H1 (cell line): ENCODE data around the gene MAFG. TPM values are rescaled to one million over a fixed set of nuclear protein-coding genes. Genes with fewer than 3 reads are reported as not detected.

Source experiments
- CTCF ChIA-PET: fragments of 300-600 bp; sonication (Branson Sonifier 250); formaldehyde crosslinking; loops from one replicate; lab custom pipeline; 2021; ENCODE audit not compliant: partially characterized antibody; lab: Charles Lee
- POLR2A ChIA-PET: fragments of 300-600 bp; sonication (Branson Sonifier 250); formaldehyde crosslinking; loops from one replicate; lab custom pipeline; 2021; ENCODE audit warnings: inconsistent platforms; ENCODE audit not compliant: partially characterized antibody; lab: Charles Lee
- DNase-seq, 2 experiments: peaks; one replicate each; pipeline versions ENCODE4 v3.0.0 to v3.0.0-alpha.2; 2010 to 2022; ENCODE audit warnings: low spot score in 2 of 2, low read depth in 1 of 2, mixed read lengths in 1 of 2
- FAIRE-seq: peaks from 2 replicates; lab custom pipeline; 2011; peaks lifted over from hg19 to GRCh38; lab: Jason Lieb, UNC
- H2AFZ ChIP-seq: 2 replicates; pipeline ENCODE4 v1.8.1; 2012; ENCODE audit warnings: low read length, inconsistent platforms
- H2AK5ac ChIP-seq: 2 replicates; pipeline ENCODE4 v1.6.1; 2013; ENCODE audit warnings: low read depth, low read length
- H2BK120ac ChIP-seq: replicated peaks from 2 replicates; pipeline ENCODE3; 2013; ENCODE audit warnings: low read depth, low read length, inconsistent platforms
- H2BK12ac ChIP-seq: 2 replicates; pipeline ENCODE4 v1.6.1; 2013; ENCODE audit warnings: low read depth, low read length
- H2BK15ac ChIP-seq: 2 replicates; pipeline ENCODE4 v1.6.1; 2013; ENCODE audit warnings: low read length
- H2BK20ac ChIP-seq: 2 replicates; pipeline ENCODE4 v1.6.1; 2013; ENCODE audit warnings: low read length
- H2BK5ac ChIP-seq: 2 replicates; pipeline ENCODE4 v1.6.1; 2013; ENCODE audit warnings: low read depth, low read length
- H3K14ac ChIP-seq: 2 replicates; pipeline ENCODE4 v1.6.1; 2013; ENCODE audit warnings: inconsistent platforms; ENCODE audit not compliant: insufficient read length
- H3K18ac ChIP-seq: 2 replicates; pipeline ENCODE4 v1.6.1; 2013; ENCODE audit warnings: low read length; ENCODE audit errors: extremely low read depth
- H3K23ac ChIP-seq: 2 replicates; pipeline ENCODE4 v1.6.1; 2013; ENCODE audit warnings: inconsistent platforms; ENCODE audit not compliant: insufficient read length
- H3K23me2 ChIP-seq: 2 replicates; pipeline ENCODE4 v1.6.1; 2013; ENCODE audit warnings: low read depth, low read length
- H3K27ac ChIP-seq: 2 replicates; pipeline ENCODE4 v1.6.1; 2011; ENCODE audit warnings: low read depth, low read length, inconsistent platforms
- H3K27me3 ChIP-seq, 4 experiments: replicated peaks in 1 of 4; 1 replicate in 1 of 4; 2 replicates in 3 of 4; pipeline versions ENCODE4 v1.6.1 to v1.8.1; 2011 to 2013; ENCODE audit warnings: low read length in 3 of 4, mild to moderate bottlenecking in 3 of 4, inconsistent platforms in 2 of 4, mixed read lengths in 2 of 4, moderate library complexity in 1 of 4; ENCODE audit not compliant: control insufficient read depth in 3 of 4, insufficient read depth in 3 of 4; ENCODE audit errors: extremely low read depth in 1 of 4
- H3K36me3 ChIP-seq, 4 experiments: 2 replicates each; pipeline versions ENCODE4 v1.6.1 to v1.8.1; 2011 to 2013; ENCODE audit warnings: mild to moderate bottlenecking in 4 of 4, low read length in 3 of 4, moderate library complexity in 2 of 4, control low read depth in 1 of 4, inconsistent platforms in 1 of 4; ENCODE audit not compliant: insufficient read depth in 4 of 4, control insufficient read depth in 2 of 4
- H3K4ac ChIP-seq: replicated peaks from 2 replicates; pipeline ENCODE3; 2013; ENCODE audit warnings: low read length, low read depth, mixed read lengths, inconsistent platforms; ENCODE audit not compliant: insufficient read length
- H3K4me1 ChIP-seq, 4 experiments: replicated peaks in 1 of 4; 1 replicate in 1 of 4; 2 replicates in 3 of 4; pipeline versions ENCODE4 v1.6.1 to v1.8.1; 2011 to 2013; ENCODE audit warnings: low read length in 3 of 4, inconsistent platforms in 2 of 4, mixed read lengths in 1 of 4; ENCODE audit not compliant: insufficient read depth in 4 of 4, control insufficient read depth in 3 of 4
- H3K4me2 ChIP-seq, 2 experiments: 2 replicates each; pipeline versions ENCODE4 v1.6.1 to v1.8.1; 2011 to 2013; ENCODE audit warnings: low read depth in 2 of 2, low read length in 2 of 2, control low read depth in 1 of 2, inconsistent platforms in 1 of 2, mild to moderate bottlenecking in 1 of 2; ENCODE audit not compliant: insufficient read depth in 1 of 2
- H3K4me3 ChIP-seq, 4 experiments: fragments of 200-600, 300-600 bp in 1 of 4; sonication (generic), shearing (Covaris generic), sonication (Bioruptor Twin) in 1 of 4; 2 replicates each; pipeline versions ENCODE4 v1.5.1 to v1.8.1; 2011 to 2016; ENCODE audit warnings: low read length in 4 of 4, low read depth in 3 of 4, control low read depth in 2 of 4, inconsistent platforms in 2 of 4, mild to moderate bottlenecking in 2 of 4, mixed read lengths in 1 of 4, moderate library complexity in 1 of 4; ENCODE audit not compliant: insufficient read depth in 2 of 4; ENCODE audit errors: extremely low read depth in 1 of 4
- H3K56ac ChIP-seq: replicated peaks from 2 replicates; pipeline ENCODE3; 2013; ENCODE audit warnings: low read depth, mild to moderate bottlenecking, mixed read lengths, low read length, inconsistent platforms; ENCODE audit not compliant: insufficient read length
- H3K79me1 ChIP-seq: 2 replicates; pipeline ENCODE4 v1.6.1; 2013; ENCODE audit warnings: low read depth, low read length, control low read depth
- H3K79me2 ChIP-seq, 2 experiments: 2 replicates each; pipeline versions ENCODE4 v1.6.1 to v1.8.1; 2012 to 2013; ENCODE audit warnings: low read length in 2 of 2, mild to moderate bottlenecking in 2 of 2, inconsistent platforms in 1 of 2; ENCODE audit not compliant: insufficient read depth in 2 of 2, control insufficient read depth in 1 of 2
- H3K9ac ChIP-seq, 4 experiments: replicated peaks in 1 of 4; 1 replicate in 1 of 4; 2 replicates in 3 of 4; pipeline versions ENCODE4 v1.6.1 to v1.8.1; 2011 to 2013; ENCODE audit warnings: low read depth in 3 of 4, low read length in 3 of 4, control low read depth in 2 of 4, mild to moderate bottlenecking in 2 of 4, moderate library complexity in 2 of 4, inconsistent platforms in 1 of 4; ENCODE audit errors: extremely low read depth in 1 of 4
- H3K9me3 ChIP-seq, 2 experiments: 2 replicates each; pipeline versions ENCODE4 v1.6.1 to v1.8.1; 2012 to 2013; ENCODE audit warnings: mild to moderate bottlenecking in 2 of 2, moderate library complexity in 2 of 2, control low read depth in 1 of 2, inconsistent platforms in 1 of 2, low read depth in 1 of 2, low read length in 1 of 2, mixed read lengths in 1 of 2; ENCODE audit not compliant: insufficient read depth in 2 of 2
- H4K20me1 ChIP-seq, 2 experiments: replicated peaks in 1 of 2; 2 replicates each; pipeline versions ENCODE3 to v1.8.1; 2011 to 2013; ENCODE audit warnings: inconsistent platforms in 2 of 2, low read length in 2 of 2, mild to moderate bottlenecking in 1 of 2; ENCODE audit not compliant: insufficient read depth in 2 of 2, control insufficient read depth in 1 of 2
- H4K5ac ChIP-seq: 2 replicates; pipeline ENCODE4 v1.6.1; 2013; ENCODE audit warnings: low read length, low read depth, mixed read lengths, inconsistent platforms; ENCODE audit not compliant: insufficient read length
- H4K8ac ChIP-seq: 2 replicates; pipeline ENCODE4 v1.8.0; 2013; ENCODE audit warnings: mild to moderate bottlenecking, moderate library complexity, low read length, inconsistent platforms; ENCODE audit not compliant: insufficient read depth; ENCODE audit errors: extremely low read depth
- H4K91ac ChIP-seq: replicated peaks from 2 replicates; pipeline ENCODE3; 2013; ENCODE audit warnings: low read length, mixed read lengths, inconsistent platforms; ENCODE audit not compliant: insufficient read length
- POLR2AphosphoS5 ChIP-seq: IDR thresholded peaks from 2 replicates; pipeline ENCODE4 v1.6.1; 2011; ENCODE audit warnings: low read depth, low read length
- POU5F1 ChIP-seq: IDR thresholded peaks from 2 replicates; pipeline ENCODE4 v1.6.1; 2011; ENCODE audit warnings: low read depth, mild to moderate bottlenecking, low read length, moderate library complexity
- WGBS, 2 experiments: shearing (Covaris generic) in 1 of 2; methylation state at CpG; one replicate each; pipeline versions ENCODE4 v1.1.6 to v1.1.7; 2013 to 2015; ENCODE audit warnings: low lambda C conversion rate in 2 of 2, mixed read lengths in 2 of 2, inconsistent platforms in 1 of 2, low coverage in 1 of 2, missing lambda C conversion rate in 1 of 2; ENCODE audit not compliant: insufficient replicate concordance in 2 of 2, insufficient coverage in 1 of 2, insufficient read length in 1 of 2; ENCODE audit errors: extremely low coverage in 1 of 2, missing lambda C conversion rate in 1 of 2; 5-methylcytosine and 5-hydroxymethylcytosine counted together
- polyA plus RNA-seq, 7 experiments: library from polyadenylated mRNA; depleted of rRNA in 3 of 7; stranded (reverse) in 5 of 7; unstranded in 2 of 7; fragments of >200 nt in 5 of 7; fragments of 200-250 nt in 2 of 7; gene quantifications; 1 replicate in 5 of 7; 2 replicates in 1 of 7; 4 replicates in 1 of 7; pipeline versions ENCODE4 v1.2.1 to v1.2.3, GENCODE V29; 2011 to 2013; ENCODE audit warnings: missing spikeins in 2 of 7, mixed read lengths in 2 of 7
- total RNA-seq: library from RNA; stranded (reverse); fragmentation: NEBNext Ultra II Directional; extraction: Animal tissue kit (Norgen Biotek cat#: 25700); gene quantifications from 2 replicates; pipeline ENCODE4 v1.2.1, GENCODE V29; 2021

Gene MAFG
- total and polyA plus RNA-seq, 2 of the 8 experiments (the other 6 are each of a cell fraction or from before 2014, with no cell fraction given): 25.5 to 26.9 TPM

GRCh38 chr17:81877569-81877968 lies 50.0 kb downstream of the MAFG start:
- Histone ChIP-seq H3K18ac (no peak overlapping the region), H3K79me2 (no peaks in the 10 kb centered on the region), H3K79me1 (peaks cover 2% of the 10 kb centered on the region; the same call in 1 of the 2 replicates), H2BK15ac (no peak overlapping the region), H2AFZ (no peak overlapping the region), H3K56ac (no peak overlapping the region), H2BK12ac (no peak overlapping the region), H3K14ac (no peak overlapping the region), H4K5ac (no peak overlapping the region), H3K23ac (no peak overlapping the region), H3K27ac (no peak overlapping the region), H3K36me3 (peaks cover 2 to 17% (median 5%) of the 10 kb centered on the region in 4 experiments; a peak in 6 of 8 replicates), H3K23me2 (no peaks in the 10 kb centered on the region), H2BK120ac (no peak overlapping the region), H3K27me3 (no peaks in the 10 kb centered on the region), H2BK5ac (no peak overlapping the region), H3K4ac (no peak overlapping the region), H3K4me1 (no peaks in the 10 kb centered on the region), H2BK20ac (no peak overlapping the region), H3K4me2 (no peak overlapping the region), H3K9me3 (no peaks in the 10 kb centered on the region), H4K20me1 (no peaks in the 10 kb centered on the region), H2AK5ac (no peak overlapping the region), H3K4me3 (no peak overlapping the region), H4K91ac (no peak overlapping the region), H3K9ac (no peak overlapping the region), H4K8ac (no peak overlapping the region)
- ChIA-PET POLR2A (interaction anchor here (0.7 to 10.5 kb wide), 7 partner anchors 10 to 857 kb away, joined by 3 to 151 read pairs (median 4); partner anchors contain the start of genes ALYREF and ANAPC11), CTCF (interaction anchor here (0.6 kb wide), 1 partner anchor 69 kb away, joined by 3 read pairs; no protein-coding TSS in a partner anchor)
- WGBS, 2 experiments: 97% methylated on average over 5 of the region's 5 CpGs; no CpG with 5 or more reads in 1 of the 2 experiments
- no peak for DNase-seq
- no peak for TF ChIP-seq POU5F1
- 0 out of 2 replicates have a peak, but pooled peaks have one; percentile 30 for TF ChIP-seq POLR2AphosphoS5
- no peak for FAIRE-seq
